GM12874 (cell line): ENCODE measurements around the gene TNK1.

Experiments
- TF ChIP-seq, protein P1 (sequence below): IDR thresholded peaks from 2 replicates; pipeline ENCODE4 v1.5.1; 2011; ENCODE audit warnings: low read depth, mild to moderate bottlenecking, control low read depth, low read length, moderate library complexity; ENCODE audit not compliant: insufficient read depth

Gene TNK1

DNA sequence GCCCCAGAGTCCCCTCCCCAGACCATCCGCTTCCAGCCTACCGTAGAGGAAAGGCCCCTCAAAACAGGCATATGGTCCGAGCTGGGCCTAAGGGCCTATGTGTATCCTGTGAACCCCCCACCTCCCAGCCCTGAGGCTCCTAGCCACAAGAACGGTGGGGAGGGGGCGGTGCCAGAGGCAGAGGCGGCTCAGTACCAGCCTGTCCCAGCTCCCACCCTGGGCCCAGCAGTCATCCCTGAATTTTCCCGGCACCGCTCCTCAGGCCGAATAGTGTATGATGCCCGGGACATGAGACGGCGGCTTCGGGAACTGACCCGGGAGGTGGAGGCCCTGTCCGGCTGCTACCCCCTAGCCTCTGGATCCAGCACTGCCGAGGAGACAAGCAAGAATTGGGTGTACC lies 40.3 kb downstream of the TNK1 start:
- TF ChIP-seq, protein P1, sequence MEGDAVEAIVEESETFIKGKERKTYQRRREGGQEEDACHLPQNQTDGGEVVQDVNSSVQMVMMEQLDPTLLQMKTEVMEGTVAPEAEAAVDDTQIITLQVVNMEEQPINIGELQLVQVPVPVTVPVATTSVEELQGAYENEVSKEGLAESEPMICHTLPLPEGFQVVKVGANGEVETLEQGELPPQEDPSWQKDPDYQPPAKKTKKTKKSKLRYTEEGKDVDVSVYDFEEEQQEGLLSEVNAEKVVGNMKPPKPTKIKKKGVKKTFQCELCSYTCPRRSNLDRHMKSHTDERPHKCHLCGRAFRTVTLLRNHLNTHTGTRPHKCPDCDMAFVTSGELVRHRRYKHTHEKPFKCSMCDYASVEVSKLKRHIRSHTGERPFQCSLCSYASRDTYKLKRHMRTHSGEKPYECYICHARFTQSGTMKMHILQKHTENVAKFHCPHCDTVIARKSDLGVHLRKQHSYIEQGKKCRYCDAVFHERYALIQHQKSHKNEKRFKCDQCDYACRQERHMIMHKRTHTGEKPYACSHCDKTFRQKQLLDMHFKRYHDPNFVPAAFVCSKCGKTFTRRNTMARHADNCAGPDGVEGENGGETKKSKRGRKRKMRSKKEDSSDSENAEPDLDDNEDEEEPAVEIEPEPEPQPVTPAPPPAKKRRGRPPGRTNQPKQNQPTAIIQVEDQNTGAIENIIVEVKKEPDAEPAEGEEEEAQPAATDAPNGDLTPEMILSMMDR, result no peak

DNA sequence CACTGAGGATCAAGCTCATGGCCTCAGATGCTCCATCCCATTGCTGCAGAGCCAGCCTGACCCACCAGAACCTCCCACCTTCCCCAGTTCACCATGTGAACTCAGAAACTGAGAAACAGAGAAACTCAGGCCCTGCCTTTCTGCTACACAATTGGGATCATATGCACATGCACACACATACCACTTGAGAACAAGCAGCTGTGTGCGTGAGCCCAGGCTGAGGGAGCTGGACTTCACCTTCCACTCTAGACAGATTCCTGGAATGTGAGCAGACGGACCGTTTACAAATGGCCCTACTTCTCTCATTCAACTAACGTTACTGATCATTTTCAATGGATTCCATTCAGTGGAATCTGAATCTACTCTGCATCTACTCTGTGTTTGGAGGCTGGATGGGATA lies 42.8 kb downstream of the TNK1 start:
- TF ChIP-seq, protein P1, result no peak

DNA sequence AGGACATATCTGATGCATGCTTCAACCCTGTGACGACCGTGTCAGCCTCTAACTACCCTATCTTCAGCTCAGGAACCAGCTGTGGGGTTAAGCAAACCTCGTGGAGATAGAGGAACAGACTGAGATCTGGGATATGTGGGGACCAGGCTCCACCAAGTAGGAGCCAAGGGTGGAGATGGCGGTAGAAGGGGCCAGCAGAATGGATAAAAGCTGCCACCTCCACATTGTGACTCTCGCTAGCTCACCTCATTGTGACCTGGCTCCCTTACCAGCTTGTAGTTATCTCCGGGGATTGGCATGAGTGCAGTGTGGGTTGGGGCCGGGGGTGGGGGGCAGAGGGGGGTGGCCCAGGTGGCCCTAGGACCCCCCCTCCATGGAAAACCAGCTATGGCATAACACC lies 44.4 kb downstream of the TNK1 start, which contains the start of gene SPEM2:
TSS of gene SPEM2 (plus strand) at position 301 of the 400 bp plus-strand sequence. CDS start at position 374, 73 bp downstream.
- TF ChIP-seq, protein P1, result no peak

DNA sequence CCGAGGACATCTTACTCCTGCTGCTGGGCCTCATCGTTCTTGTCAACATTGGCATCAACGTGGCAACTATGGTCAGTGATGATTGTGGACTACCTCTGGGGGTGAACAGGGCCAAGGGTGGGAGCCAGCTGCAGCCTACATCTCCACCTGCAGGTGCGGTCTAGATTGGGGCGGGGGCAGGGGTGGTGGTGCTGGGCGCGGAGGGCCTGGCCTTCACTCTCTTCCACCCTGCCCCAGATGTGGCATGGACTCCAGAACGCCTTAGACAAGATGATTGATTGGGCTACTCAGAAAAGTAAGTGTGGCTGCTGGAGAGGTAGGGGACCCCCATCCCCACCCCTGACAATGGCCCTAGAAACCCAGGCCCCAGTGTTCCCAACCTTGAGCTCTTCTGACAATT lies 44.9 kb downstream of the TNK1 start:
- TF ChIP-seq, protein P1, result no peak

DNA sequence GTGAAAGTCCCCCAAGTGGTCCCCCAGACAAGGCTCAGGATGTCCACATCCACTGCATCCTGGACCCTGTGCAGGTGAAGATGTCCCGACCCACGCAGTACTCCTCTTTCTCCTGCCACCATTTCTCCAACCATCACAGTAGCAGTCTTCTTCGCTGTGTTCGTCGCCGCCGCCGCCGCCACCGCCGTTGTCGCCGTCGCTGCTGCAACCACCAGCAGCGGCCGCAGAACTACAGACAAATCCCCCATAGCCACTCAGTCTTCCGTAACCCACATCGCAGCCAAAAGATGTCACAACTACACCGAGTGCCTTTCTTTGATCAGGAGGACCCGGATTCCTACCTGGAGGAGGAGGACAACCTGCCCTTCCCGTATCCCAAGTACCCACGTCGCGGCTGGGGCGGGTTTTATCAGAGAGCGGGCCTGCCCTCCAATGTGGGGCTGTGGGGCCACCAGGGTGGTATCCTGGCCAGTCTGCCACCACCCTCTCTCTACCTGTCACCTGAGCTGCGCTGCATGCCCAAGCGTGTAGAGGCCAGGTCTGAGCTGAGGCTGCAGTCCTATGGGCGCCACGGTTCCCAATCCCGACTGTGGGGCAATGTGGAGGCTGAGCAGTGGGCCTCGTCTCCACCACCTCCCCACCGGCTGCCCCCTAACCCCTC lies 45.4 kb downstream of the TNK1 start:
- TF ChIP-seq, protein P1, result no peak

DNA sequence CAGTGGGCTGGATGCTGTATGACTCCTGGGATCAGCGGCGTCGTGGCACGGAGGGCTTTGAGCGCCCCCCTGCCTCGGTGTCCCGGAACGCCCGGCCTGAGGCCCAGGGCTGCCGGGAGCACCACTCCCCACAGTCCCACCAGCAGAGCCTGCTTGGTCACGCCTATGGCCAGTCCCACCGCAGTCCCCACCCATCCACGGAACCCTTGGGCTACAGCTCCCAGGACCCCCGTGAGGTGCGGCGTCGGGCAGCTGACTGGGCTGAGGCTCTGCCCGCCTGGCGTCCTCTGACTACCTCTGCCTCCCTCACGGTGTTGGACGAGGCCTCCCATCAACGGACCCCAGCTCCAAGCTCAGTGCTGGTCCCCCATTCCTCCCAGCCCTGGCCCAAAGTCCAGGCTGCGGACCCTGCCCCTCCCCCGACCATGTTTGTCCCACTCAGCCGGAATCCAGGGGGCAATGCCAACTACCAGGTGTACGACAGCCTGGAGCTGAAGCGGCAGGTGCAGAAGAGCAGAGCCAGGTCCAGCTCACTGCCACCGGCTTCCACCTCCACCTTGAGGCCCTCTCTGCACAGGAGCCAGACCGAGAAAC lies 46.1 kb downstream of the TNK1 start:
- TF ChIP-seq, protein P1, result no peak

DNA sequence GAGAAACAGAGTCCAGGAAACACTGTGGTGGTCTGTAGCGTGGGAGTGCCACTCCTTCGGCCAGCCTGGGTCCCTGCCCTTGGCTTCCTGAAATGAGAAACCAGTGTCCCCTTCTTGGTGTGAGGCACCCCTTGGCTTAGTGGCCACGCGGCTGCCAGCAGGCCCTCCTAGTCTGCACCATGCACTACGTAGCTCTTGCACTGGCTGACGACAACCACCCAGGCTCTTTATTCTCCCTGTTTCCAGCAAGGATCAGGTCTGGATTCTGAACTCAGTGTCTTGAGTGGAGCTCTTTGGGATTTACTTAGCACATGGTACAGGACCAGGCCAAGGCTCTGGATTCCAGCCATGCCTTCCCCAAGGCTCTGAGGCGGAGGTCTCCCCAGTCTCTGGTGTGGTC lies 46.7 kb downstream of the TNK1 start:
- TF ChIP-seq, protein P1, result no peak
